Activated CD8-positive, alpha-beta memory T cell treated with anti-CD3 and anti-CD28 coated beads for 1 hour (primary cell): ENCODE measurements around the gene TAPT1.
"Not testable (repeated sequence)": the region's sequence is repeated elsewhere in the genome, so short reads cannot be mapped to it uniquely, and the experiment has no call there.

Experiments
- DNase-seq, 2 donors: peaks; one replicate each; pipeline ENCODE4 v3.0.0-alpha.2; 2020; ENCODE audit warnings: low read depth in 1 of 2; ENCODE audit errors: extremely low read depth in 1 of 2

Gene TAPT1

DNA sequence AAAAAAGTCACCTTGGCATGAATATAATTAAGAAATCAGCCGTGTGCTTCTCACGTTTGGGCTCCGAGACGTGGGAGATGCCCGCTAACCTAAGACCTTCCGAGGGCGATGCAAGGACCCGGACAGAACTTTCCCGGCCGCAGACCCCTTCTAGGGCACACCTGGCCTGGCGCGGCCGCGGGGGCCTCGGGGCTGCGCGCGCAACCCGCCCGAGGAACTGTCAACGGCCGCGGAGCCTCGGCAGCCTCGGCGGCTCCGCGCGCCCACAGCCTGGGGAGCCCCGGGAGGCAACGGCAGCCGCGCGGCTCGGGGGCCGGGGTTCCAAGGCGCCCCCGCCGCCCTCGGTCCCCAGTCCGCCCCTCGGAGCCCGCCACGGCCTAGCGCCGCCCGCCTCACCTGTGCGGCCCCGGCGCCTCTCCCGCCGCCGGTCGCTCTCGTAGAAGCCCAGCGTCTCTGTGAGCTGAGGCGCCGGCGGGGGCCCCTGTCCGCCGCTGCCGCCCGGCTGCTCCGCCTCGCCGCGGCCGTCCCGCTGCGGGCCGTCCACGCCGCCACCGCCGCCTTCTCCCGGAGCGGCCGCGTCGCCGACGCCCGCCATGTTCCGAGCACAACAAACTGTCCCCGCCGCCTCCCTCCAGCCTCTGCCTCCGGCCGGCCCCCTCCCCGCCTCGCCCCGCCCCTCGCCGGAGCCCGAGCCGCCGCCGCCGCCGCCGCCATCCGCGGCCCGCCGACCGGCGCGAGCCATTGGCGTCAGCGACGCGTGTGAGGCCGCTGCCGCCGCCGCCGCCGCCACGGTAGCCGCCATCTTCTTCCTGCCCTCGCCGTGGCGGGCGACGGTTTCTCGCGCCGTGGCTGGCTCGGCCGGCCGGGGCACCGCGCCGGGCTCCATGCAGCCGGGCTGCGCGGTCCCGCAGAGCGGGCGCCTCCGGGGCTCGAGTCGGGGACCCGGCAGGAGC lies at the start of gene TAPT1:
Gene TAPT1, minus strand, starts transcription at position 609 of the 953 bp plus-strand sequence. Its CDS starts 14 bp downstream, at position 595.
- peak; percentile 36 to 62 for DNase-seq

- no peak for DNase-seq
These were observed 45.1 kb upstream of the TAPT1 start for GRCh38 chr4:16271411-16271810.

GRCh38 chr4:16270454-16271328 lies 44.4 kb upstream of the TAPT1 start:
- no peak for DNase-seq

DNA sequence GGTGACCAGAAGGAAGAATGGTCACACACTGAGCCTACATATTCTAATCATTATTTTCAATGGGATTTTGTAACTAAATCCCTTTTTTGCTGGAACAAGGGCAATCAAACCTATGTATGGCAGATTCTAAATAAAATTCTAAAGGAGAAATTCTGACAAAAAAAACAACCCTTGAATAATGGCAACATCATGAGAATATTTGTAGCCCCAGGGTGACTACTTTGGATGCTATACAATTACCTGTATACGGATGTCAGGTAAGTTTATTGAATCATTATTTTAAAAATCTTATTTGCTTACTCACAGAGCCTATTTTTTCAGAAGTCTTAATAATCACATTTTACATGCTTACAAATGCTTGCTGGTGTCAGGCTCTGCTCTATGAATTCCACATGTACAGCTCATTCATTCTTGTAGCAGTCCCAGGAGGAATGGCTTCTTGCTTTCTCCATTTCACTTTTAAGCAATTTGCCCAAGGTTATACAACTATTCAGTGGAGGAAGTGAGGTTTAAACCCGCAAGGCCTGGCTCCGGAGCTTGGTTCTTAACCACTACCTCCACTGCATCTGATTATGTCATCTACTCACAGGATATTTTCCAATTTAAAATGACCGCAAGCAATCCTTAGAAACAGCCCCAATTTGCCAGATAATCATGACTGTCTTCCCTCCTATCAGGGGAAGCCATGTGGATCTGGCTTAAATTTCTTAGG lies 43.6 kb upstream of the TAPT1 start:
- not testable (repeated sequence) for DNase-seq

DNA sequence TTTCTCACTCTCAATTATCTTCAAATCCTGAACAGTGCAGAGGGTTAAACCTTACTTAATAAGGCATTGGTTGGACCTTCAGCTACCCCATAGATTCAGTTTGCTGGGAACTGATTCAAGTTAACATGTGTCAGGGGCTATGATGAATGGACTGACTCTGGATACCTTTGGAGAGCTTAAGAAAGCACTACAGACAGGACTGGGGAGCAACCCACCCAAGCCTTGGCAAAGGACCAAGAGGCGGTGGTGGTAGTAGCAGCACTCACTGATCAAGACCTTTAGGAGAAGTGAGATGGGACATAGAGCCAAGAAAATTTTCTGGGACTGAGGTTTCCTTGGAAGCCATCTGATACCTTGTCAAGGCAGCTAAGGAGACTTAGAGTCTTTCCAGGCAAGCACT lies 43.0 kb upstream of the TAPT1 start:
- DNase-seq = no peak

DNA sequence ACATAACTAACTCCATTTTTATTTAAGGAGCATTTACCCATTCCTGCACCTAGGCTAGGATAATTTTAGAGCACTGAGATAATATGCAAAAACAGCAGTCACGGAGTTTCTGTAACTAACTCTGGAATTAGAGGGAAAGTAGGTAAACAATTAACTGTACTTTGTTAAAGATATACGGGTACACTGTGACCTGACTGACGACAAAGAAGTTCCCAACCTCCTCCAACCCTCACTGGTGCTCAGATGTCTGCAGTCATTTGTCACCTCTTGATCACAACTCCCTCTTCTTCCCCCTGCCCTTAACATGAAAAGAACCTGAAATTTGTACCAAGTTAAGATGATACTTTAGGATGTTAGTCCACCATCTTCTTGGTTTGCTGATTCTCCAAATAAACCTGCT lies 42.0 kb upstream of the TAPT1 start:
- no peak for DNase-seq

DNA sequence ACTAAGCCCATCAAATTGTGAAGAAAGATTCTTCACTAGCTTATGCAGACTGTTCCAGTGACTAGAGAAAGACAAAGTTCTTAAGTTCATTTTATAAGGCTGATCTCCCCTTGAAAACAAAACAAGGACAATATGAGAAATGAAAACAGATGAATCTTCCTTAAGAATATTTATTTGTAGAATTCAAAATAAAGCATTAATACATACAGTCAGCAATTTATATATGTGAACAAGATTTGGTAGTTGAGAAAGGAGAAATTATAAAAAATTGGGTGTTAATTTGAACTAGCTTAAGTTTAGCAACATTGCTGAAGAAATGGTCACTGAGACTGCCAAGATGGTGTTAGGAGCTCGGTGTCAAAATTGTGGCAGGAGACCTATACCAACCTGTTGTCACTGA lies 41.4 kb upstream of the TAPT1 start:
- no peak for DNase-seq

DNA sequence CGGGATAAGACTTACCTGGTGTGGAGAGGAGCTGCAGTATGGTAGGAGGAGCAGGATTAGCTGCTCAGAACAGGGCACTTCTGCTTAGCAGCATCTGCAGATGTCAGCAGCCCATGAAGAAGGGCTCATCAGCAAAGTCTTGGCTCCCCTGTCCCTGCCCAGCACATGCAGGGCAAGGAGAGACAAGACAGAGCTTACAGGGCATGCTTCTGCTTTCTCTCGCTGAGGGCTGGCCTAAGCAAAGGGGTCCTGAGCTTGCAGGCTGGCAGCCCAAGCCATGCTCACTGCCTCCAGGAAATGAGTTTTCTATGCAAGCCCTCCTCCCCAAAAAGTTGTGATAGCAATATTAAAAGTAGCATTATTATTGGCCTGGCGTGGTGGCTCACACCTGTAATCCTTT lies 39.5 kb upstream of the TAPT1 start:
- DNase-seq = no peak

GRCh38 chr4:16264798-16265197 lies 38.5 kb upstream of the TAPT1 start:
- no peak for DNase-seq

DNA sequence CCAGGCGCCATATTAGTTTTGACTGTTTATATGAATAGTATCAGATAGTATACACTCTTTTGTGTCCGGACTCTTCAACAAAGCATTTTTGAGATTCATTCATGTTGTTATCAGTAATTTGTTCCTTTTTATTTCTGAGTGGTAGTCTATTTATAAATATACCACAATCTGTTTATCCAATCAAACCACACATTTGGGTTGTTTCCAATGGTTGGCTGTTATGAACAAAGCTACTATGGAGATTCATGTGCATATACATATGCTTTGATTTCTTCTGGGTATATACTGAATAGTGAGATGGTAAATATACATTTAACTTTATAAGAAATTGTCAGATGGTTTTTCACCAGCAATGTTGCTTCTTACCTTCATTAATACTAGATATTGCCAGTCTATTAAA lies 36.8 kb upstream of the TAPT1 start:
- no peak for DNase-seq

DNA sequence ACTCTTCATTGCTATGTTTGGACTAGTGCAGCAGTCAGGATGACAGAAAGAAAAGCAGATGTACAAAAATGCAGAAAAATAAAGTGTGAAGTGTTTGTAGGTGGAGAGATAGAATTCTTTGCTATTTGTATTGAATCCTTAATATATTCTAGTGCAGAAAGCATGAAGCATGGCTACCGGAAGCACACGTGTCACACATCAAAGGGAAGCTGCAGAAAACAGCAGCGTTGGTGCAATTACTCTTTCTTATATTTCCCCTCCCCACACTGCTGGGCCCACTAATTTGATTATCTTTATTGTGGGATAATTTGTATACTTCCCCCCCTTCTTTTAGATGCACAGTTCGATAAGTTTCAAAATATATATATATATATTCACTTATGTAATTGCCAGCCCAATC lies 35.9 kb upstream of the TAPT1 start:
- DNase-seq = no peak

GRCh38 chr4:16261313-16261878 lies 35.1 kb upstream of the TAPT1 start:
- DNase-seq = no peak

DNA sequence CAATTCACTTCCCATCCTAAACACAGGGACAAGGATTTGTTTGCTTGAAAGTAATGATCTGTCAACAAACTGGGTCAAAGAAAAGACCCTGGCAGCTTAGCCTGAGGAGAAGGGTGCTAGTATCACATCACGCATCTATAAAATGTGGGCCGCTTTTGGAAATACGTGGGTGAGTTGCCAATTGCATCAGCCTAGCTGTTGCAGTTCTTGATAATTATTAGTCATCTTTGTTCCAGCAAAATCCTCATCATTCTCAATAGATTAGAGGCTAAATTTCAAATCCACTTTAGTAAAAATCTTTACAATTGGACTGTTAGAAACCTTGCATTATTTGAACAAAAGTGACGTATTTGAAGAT lies 33.6 kb upstream of the TAPT1 start:
- no peak for DNase-seq

DNA sequence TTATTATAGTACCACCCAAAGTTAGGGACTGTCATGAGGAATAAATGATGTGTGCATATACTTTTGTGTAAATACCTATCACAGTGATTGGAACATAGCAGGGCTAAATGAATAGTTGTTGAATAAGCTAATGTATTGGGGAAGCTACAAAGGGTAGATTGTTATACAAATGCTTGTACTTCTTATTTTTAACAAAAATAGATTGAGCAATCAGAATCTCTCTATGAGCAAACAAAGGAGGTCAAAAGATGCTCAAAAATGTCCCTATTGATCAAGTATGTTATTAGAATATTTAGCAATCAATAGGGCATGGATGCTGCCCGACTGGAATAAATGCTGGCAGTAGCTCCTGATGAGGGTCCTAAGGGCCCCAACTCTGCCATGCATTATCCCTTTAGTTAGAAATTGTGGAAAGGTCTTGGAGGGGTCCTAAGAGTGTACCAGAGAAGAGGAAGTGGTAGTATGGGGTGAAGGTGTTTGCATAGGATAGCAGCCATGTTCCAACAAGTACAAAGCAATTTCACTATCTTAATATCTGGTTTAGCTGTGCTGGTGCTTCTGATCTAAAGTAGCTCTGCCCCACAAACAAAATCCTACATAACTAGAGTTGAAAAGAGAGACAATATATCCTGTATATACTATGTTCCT lies 33.1 kb upstream of the TAPT1 start:
- no peak for DNase-seq

GRCh38 chr4:16257611-16258010 lies 31.3 kb upstream of the TAPT1 start:
- DNase-seq = no peak

DNA sequence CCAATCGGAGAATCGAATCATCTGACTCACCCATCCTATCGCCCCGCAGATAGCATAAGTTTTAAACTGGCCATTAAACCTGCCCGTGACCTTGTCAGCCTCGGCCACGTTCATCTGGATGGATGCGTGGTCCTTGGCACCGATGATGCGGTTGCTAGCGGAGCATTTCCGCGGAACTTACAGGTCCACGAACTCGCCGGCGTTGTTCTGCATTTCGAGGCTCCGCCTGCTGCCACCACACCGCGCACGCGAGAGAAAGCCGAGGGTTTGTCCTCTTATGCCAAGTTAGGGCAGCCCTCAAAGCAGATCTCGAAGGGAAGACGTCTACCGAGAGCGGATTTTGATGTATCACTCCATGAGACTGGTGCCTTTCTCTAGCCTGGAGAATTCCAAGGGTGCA lies 30.1 kb upstream of the TAPT1 start:
- DNase-seq = no peak

DNA sequence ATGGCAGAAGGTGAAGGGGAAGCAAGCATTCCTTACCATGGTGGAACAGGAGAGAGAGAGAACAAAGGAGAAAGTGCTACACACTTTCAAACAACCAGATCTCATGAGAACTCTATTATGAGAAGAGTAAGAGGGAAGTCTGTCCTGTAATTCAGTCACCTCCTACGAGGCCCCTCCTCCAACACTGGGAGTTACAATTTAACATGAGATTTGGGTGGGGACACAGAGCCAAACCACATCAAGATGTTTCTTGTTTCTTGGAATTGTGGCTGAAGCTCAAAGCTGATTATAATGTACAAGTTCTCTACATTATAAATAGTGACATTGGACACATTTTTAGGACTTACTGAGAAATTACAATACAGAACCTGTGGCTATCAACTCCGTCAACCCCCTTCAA lies 29.5 kb upstream of the TAPT1 start:
- no peak for DNase-seq

DNA sequence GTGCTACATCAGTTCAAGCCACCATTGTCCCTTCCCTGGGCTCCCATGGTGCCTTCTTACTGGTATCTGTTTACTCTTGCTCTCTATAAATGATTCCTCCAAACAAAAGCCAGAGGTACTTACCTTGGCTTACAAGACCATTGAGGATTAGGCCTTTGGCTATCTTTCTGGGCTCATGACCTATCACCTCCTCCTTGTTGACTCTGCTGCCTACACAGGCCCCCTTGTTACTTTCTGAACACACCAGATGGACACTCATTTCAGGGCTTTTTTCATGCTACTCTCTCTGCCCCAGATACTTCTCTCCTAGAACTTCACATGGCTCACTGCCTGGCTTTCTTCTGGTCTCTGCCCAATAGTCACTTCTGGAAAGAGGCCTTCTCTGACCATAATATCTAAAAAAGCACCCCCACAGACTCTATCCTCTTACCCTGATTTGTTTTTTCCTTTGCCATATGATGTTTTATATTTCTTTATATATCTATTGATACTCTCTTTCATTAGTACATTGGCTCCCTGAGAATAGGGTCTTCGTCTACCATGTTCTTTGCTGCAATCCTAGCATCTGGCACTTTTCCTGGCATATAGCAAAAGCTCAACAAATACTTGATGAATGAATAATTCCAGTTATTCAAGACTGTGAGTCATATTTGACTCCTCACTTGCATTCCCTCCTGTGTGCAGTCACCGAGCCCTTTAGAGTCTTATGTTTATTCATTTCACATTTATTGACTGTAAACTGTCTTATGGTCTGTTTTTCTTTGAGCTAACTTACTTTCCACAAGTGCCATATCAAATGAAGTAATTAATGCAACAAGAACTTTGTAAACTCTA lies 27.1 kb upstream of the TAPT1 start:
- DNase-seq = no peak

DNA sequence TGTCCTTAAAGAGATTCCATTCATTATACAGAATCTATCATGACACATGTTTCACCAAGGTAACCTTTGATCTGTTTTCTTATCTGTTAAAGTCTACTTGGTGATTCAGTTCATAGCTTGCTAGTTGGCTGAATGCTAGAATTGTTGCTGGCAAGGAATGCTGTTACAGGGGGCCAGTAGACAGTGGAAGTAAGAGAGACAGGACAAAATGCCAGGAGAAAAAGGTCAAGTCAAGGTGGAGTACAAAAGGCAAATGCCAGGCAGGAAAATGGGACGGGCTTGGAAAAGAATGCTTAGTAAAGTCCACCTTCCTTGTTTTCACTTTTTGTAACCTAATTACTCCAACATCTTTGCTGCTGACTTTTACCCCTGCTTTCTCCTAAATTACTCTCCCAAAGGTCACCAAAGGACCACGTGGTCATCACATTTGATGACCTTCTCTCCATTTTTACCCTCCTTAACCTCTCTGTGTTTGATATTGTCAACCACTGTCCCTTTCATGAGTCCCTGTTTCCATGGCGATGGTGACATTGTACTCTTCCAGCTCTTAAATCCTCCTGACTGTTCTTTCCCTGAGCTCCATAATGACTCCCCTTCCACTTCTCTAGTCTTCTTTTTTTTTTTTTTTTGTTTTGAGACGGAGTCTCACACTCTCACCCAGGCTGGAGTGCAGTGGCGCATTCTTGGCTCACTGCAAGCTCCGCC lies 24.5 kb upstream of the TAPT1 start:
- DNase-seq = no peak
